ENCODE data around the gene ZNF532.
"Not testable (repeated sequence)": the region's sequence is repeated elsewhere in the genome, so short reads cannot be mapped to it uniquely, and the experiment has no call there.

The ZNF532 gene

DNA sequence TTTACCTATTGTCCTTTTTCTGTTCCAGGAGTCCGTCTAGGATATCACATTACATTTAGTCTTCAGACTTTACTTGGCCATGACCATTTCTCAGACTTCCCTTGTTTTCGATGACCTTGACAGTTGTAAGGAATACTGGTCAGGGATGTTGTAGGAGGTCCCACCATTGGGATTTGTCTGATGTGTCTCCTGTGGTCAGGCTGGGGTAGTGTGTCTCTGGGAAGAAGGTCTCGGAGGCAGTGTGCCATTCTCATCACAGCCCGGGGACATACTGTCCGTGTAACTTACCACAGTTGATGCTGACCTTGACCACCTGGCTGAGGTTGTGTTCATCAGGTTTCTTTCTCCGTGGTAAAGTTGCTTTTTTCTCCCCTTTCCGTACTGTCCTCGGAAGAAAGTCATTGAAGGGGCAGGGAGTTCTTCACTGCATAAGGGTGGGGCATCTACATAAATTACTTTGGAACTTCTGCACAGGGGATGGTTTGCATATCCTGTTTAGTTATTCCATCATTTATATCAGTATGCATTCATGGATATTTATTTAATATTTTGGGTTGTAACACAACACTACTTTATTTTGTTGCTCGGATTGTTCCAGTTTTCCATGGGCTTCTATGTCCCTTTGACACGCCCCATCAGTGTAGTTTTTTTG, 41.2 kb downstream of the ZNF532 start:
- DNase-seq: no peak

DNA sequence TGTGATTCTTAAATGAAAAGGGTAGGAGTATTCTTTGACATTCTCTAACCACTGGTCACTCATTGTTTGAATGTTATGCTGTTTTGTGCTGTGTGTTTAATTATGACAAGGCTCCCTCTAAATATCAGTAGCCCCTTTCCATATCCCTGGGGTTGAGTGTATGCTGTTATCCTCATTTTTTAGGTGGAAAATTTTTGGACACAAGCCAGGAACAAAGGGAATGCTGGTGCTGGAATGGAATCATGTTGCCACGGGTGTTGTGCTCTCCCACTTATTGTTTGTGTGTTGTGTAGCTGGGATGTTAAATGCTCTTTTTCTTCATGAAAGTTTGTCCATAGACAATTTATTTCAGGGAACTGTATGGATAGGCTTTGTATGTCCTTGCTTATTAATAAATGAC, 43.3 kb downstream of the ZNF532 start:
- DNase-seq: no peak

DNA sequence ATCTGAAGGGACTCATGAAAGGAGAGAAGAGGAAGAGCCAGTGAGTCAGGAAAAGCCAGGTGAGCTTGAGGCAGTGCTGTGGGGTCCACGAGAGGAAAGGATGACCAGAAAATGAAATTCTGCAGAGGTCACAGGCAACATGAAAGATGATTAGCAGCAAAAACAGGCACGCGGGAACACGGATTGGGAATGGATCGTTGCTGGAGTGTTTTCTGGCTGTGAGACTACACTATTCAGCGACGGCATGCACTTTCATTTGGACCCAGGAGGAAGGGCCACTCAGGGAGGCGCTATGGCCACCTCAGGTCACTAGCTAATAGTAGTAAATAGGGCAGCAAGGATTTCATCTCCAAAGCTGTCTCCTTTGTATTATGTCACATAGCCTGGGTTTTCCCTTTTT, 44.8 kb downstream of the ZNF532 start:
- DNase-seq: no peak

DNA sequence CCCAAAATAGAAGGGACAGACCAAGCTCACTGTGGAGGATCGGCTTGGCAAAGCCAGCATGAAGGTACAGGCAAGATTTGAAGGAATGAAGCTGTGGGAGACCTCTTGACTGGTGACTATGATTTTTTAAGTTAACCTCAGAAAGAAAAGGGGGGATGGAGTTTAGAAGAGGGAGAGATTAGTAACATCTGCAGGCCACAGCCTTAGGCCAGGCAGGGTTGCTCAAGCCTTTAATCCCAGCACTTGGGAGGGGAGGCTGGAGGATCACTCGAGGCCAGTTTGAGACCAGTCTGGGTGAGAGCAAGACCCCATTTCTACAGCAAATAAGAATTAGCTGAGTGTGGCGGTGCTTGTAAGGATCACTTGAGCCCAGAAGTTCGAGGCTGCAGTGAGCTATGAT, 46.6 kb downstream of the ZNF532 start:
- no peak for DNase-seq

DNA sequence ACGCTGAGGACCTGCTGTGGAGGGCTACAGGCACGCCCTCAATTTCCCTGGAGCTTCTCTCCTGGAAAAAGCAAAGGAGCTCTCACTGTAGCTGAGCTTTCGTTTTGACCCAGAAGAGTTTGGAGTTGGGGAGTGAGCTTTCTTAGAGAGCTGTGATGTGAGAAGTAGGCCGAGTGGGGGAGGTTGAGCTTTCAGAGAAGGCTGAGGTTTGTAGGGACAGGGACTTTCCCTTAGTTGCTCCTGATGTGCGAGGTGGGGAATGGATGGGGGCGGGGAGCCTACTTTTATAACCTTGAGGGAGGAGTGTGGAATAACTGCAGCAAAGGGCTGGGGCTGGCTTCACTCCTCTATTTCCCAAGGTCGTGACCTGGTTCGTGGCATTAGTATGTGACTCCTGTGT, 47.1 kb downstream of the ZNF532 start:
- no peak for DNase-seq

DNA sequence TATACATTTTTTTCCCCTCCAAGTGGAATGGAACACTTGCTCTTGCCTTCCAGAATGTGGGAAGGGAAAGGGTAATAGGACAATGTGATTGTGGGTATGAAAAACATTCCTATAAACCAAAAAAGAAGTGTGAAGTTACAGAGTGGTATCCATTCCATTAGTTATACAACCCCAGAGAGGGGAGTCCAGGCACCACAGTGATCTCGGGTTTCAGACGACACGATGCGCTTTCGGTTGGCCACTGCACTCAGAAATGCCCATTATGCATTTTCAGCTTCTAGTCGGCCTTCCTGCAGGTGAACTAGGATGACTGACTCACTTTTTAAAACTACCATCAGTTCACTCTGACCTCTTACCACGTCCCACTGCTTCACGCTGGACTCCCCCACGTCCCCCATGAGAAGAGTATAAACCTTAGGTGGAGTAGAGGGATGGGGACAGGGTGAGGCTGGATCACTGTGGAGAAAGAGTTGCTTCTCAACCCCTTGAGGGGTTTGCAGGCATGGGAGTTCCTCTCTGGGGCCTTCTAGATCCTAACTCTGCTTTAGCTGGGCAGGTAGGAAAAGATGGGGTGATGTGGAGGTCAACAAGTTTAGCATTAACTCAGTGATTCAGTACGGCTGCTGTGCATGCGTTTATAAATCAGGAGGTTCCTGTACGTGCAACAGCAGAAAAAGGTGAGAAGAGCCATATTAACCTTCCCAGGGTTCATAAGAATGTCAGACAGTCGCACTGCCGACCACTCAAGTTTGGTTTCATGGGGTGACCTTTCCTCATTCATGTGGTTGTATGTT, 50.5 kb downstream of the ZNF532 start:
- no peak for DNase-seq

DNA sequence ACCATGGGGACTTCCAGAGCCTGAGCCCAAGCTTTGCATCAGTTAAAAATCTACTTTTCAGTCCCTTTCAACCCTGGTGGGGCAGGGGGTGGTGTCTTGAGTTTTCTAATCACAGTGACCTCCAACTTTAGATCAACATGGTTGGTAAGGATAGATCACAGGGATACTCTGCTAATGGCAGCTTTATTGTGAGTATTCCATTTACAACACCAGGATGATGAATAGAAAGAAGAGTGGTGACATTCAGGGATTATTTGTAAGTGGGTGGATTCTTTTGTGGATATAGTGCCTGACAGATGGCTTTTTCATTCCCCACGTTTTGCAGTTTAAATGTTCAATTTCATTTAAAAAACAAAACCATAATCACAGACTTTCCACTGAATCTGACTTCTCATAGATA, 51.3 kb downstream of the ZNF532 start:
- DNase-seq: no peak

DNA sequence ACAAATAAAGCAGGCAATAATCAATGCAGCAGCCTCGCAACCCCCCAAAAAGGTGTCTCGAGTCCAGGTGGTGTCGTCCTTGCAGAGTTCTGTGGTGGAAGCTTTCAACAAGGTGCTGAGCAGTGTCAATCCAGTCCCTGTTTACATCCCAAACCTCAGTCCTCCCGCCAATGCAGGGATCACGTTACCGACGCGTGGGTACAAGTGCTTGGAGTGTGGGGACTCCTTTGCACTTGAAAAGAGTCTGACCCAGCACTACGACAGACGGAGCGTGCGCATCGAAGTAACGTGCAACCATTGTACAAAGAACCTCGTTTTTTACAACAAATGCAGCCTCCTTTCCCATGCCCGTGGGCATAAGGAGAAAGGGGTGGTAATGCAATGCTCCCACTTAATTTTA, 55.3 kb downstream of the ZNF532 start:
- not testable (repeated sequence) for DNase-seq

DNA sequence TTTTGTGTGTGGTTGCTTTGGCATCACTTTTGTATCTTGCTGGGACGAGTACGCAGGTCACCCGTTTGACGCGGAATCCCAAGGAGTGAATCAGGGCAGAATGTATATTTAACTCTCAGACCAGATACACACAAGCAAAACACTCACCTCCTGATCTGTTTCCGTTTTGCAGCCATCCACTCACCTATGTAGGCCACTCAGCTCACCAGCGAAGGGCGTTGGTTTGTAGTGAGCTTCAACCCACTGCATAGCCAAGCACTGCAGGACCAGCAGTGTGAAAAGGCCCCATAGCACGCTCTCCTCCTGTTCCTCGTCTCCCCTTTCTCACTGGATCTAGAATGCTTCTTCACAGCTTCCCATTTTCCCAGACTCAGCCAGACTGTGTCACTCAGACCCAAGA, 58.3 kb downstream of the ZNF532 start:
- no peak for DNase-seq

DNA sequence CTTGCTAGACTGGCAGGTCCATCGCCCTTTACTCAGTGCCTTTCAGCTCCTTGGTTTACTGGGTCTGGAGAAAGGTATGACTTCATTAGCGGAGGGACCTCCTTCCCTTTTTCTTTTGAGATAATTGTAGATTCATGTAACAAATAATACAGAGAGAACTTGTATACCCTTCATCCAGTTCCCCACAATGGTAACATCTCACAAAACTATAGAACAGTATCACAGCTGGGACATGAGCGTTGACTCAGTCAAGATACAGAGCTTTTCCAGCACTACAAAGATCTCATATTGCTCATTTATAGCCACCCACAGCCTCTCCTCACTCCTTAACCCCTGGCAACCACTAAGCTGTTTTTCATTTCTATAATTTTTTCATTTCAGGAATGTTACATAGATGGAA, 59.8 kb downstream of the ZNF532 start:
- no peak for DNase-seq

DNA sequence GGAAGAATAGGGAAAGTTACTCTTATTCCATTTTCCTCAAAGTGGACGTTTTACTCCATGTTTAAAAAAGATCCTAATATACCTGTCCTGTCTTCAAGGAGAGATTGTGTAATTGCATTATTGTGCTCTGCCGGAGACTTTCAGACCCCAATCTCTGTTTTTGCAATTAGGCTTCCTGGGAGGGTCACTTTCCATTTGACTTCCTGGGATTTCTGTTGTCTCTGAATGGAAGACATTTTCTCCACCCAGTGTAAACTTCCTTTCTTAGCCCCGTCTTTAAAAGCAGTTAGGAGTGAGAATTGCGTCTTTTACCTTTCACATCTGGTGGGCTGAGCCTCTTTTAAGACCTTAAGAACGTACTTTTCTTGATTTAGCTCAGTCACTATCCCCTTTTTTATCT, 63.0 kb downstream of the ZNF532 start:
- DNase-seq: no peak

DNA sequence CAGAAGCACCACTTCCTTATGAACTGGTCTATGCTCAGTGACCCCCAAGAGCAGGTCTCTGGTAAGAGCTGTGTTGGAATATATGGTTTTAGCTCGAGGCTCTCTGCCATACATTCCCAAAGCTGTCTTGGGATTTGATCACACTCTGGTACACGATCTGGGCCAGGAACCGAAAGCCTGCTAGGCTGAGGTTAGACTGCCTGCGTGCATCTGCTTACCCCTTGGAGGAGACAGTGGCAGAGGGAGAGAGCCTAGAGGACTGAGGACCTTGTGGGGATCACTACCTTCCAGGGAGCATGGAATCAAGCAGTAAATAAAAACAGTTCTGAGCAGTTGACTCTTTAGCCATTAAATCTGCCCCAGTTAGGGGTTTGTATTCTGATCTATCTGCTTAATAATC, 63.7 kb downstream of the ZNF532 start:
- DNase-seq: no peak

DNA sequence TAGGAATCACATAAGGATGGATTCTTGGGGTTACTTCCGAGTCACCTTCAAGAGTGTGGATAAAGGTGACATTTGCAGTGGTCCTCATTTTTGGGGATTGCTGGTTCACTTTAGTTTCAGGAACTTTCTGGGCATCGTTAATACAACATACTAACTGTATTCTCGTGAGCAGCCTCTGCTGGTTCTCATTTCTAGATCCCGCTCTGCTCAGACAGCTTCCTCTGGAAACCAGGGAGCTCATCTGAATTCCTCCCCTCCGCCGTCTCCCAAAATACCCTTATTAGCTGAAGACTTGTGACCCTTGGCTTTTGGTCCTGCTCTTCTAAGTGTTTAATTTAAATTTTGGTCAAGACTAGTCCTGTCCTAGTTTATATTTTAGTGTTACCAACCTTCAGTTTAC, 64.5 kb downstream of the ZNF532 start:
- no peak for DNase-seq

DNA sequence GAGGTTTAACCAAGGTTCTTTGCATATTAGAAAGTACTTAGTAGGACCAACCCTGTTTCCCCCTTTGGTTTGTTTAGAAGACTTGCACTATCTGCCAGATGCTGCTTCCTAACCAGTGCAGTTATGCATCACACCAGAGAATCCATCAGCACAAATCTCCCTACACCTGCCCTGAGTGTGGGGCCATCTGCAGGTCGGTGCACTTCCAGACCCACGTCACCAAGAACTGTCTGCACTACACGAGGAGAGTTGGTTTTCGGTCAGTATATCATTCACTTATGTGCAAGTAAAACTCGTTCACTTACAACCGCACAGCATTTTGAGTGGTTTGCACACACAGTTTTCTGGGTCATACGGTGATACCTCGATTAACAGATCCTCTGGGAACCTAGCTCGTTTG, 69.7 kb downstream of the ZNF532 start:
- DNase-seq: no peak

DNA sequence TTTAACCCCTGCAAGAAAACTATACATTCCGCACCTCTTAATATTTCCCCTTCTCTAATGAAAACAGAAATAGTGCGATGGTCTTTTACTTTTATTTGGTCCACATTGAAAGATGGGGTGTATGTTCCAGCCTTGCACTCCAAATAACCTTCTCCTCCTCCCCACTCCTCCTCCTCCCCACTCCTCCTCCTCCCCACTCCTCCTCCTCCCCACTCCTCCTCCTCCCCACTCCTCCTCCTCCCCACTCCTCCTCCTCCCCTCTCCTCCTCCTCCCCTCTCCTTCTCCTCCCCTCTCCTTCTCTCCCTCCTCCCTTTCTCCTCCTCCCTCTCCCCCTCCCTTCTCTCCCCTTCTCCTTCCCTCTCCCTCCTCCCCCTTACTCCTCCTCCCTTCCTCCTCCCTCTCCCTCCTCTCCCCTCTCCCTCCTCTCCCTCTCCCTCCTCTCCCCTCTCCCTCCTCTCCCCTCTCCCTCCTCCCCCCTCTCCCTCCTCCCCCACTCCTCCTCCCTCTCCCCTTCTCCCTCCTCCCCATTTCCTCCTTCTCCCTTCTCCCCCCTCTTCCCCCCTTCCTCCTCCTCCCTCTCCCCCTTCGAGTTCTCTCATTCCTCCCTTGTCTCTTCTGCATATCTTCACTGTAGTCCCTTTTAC, 70.4 kb downstream of the ZNF532 start:
- no peak for DNase-seq

DNA sequence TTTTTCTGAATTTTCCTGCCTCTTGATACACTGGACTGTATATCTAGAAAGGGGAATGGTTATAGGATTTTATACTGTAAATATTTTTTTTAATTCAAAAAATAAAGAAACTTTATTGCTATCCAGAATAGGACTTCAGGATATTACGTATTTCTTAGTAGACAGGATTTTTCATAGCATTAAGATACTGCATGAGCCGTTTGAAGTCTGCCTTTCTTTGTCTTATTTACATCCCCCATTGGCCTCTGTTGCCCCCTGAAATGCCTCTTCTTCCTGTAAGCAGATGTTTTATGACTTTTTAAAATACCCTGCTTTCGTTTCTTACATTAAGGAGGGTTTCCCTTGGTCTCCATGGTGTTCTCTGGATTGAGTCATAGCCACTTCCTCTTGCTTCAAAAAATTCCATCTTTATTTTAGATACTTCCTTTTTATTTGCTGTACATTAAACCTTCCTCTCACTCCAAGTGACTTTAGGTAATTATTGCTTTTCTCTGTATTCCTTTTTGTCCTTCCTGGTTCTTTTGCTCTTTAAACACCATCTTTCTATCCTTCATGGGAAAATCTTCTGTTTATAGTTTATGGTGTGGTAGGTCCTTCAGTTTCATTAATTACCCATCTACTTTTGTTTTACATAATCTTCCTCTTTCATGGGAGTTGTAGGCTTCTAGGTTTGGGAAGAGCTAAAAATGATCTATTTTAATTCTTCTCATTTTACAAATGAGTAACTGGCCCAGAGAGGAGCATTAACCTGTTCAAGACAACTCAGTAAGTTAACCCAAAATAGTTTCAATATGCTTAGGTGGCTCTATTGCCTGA, 72.6 kb downstream of the ZNF532 start:
- no peak for DNase-seq

DNA sequence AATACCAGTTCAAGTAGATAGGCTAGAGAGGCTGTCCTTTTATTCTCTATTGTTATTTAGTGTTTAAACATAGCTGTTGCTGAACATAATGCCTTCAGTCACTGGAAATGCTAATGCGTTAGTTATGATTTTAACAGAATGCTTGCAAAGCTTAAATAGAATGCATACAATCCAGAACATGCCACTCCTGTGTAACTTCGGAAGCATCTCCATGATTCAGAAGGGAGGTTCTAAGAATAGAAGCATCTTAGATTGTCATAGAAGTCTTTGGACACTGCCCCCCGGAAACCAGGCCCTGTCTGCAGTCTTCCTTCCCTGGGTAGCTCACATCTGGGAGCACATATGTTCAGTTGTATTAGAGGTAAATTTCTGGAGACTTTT, 73.2 kb downstream of the ZNF532 start:
- no peak for DNase-seq

DNA sequence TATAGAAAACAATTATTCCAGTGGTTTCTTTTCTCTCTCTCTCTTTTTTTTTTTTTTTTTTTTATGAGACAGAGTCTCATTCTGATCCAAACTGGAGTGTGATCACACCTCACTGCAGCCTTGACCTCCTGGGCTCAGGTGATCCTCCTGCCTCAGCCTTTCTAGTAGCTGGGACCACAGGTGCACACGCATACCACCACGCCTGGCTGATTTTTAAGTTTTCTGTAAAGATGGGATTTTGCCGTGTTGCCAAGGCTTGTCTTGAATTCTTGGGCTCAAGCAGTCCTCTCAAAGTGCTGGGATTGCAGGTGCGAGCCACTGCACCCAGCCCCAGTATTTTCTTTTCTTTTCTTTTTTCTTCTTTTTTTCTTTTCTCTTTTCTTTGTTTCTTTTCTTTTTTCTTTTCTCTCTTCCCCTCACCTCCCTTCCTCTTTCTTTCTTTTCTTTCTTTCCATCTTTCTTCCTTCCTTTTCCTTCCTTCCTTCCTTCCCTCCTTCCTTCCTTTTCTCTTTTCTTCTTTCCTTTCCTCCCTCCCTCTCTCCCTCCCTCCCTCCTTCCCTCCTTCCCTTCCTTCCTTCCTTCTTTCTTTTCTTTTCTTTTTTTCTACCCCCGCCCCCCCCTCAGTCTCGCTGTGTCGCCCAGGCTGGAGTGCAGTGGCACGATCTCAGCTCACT, 76.9 kb downstream of the ZNF532 start:
- DNase-seq: no peak

DNA sequence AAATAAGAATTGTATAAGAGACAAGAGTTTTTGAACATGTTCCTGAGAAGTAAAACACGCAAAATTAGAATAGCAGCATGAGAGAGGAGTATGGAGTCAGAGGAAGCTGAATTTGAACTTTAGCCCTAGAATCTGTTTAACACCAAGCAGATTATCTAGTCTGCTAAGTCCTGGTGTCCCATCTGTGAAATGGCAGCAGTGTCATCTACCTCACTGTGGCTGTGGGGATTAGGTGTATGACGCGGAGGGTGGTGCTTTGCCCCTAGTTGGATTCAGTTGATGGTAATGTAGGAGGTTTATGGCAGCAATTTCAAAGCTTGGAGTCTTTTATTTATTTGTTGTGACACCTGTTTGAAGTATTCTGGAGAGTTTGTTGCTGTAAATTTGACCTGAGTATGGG, 79.2 kb downstream of the ZNF532 start:
- DNase-seq: no peak

DNA sequence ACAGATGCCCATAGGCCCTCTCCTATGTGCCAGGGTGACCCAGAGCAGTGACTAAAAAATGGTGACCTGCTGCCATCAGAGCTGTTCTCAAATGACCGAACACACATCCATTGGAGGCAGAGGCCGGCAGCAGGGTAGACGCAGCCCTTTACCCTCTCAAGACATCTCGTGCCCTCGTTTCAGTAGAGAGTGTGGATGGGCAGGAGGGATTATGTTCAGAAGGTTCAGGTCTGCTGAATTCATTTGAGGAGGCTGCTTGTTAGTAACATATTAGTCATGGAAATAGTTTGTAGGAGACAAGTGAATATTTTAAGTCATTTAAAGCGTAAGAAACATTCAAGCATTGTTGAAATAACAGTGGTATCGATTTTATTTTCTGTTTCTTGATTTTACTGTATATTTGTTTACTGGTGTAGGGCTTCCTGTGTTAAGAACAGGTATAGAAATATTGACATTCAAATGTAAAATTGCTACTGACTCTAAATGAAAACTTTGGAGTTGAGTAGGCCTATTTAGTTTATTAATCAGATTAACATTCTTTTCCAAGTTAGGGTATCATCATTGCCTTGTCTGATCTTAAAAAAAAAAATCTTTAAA, 82.6 kb downstream of the ZNF532 start:
- no peak for DNase-seq

DNA sequence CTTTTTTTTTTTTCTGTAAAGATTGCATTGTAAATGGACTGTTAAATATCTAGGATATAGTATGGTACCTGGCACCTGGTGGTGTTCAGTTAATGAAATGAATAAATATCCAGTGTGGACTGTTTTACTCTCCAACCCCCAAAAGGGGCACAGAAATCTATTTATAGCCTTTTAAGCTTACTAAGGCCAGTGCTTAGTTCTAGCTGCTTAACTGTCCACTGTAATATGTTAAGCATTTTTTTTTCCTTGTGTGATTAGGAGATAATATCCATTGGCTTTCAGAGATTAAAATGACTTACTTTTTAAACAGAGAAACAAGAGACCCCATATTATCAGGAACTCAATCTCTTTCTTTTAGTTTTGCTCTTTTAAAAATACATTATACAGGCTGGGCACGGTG, 84.4 kb downstream of the ZNF532 start:
- DNase-seq: no peak

DNA sequence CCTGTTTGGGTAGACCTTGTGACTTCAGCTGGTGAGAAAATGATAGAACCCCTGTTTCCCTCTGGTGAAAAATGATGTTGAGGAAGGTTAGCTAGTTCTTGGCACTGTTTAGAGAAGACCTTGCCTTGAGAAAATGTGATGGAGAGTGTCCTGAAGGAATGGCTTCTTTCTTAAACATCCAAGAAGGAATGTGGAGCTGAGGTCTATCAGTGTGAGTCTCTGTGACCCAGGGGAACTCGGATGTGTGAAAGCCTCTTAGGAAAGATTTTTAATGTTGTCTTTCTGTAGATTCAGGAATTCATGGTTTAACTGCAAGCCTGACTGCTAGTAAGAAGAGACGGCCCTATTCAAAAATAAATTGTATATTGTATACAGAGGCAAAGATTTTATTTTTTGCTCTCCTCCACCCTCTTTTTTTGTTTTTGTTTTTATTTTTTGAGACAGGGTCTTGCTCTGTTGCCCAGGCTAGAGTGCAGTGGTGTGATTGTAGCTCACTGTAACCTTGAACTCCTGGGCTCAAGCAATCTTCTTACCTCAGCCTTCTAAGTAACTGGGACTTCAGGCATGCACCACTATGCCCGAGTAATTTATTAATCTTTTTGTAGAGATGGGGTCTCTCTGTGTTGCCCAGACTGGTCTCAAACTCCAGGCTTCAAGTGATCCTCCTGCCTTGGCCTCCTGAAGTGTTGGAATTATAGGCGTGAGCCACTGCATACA, 87.5 kb downstream of the ZNF532 start:
- no peak for DNase-seq

Measured in CD4-positive, alpha-beta T cell treated with Interleukin-4 for 1 hour (primary cell).